ENCODE measurements around the gene EFNB2.

GRCh38 chr13:106467427-106468122 is 67.9 kb downstream of the EFNB2 start:
- TF ChIP-seq IRF9 (CRISPR knock-in tag; IDR thresholded peaks at IDR 0.05; ENCODE audit: borderline replicate concordance) (no peak), FOSL2 (CRISPR knock-in tag; IDR thresholded peaks at IDR 0.05) (no peak), ZNF256 (CRISPR knock-in tag; conservative IDR thresholded peaks at IDR 0.05) (no peak), STAG1 (CRISPR knock-in tag; IDR thresholded peaks at IDR 0.05) (no peak), E2F2 (CRISPR knock-in tag; IDR thresholded peaks at IDR 0.05; ENCODE audit: borderline replicate concordance) (no peak), GABPA (IDR thresholded peaks at IDR 0.05; ENCODE audit: low read depth, low read length) (no peak), GABPA (CRISPR knock-in tag; IDR thresholded peaks at IDR 0.05; ENCODE audit: low read depth) (no peak), MAFK (conservative IDR thresholded peaks at IDR 0.05 in 1 of 2, IDR thresholded peaks at IDR 0.05 in 1 of 2; ENCODE audit: low read length in 2 of 2) (no peak), UBTF (CRISPR knock-in tag; IDR thresholded peaks at IDR 0.05) (no peak)
